Subcutaneous adipose tissue (tissue), 4 donors: Measurements from ENCODE around the gene RAI14. TPM values are rescaled to one million over a fixed set of nuclear protein-coding genes. Genes with fewer than 3 reads are reported as not detected.

Experiments
- CTCF ChIP-seq: fragments of 450-650 bp; IDR thresholded peaks from one replicate; pipeline ENCODE4 v1.5.1; 2016; ENCODE audit warnings: low read depth, mild to moderate bottlenecking, control low read depth, antibody characterized with exemption, moderate library complexity
- total RNA-seq, 4 donors: library from RNA; depleted of rRNA; stranded (reverse); fragments of >200 nt; gene quantifications; one replicate each; pipeline ENCODE4 v1.1.0, GENCODE V29; 2016

The RAI14 gene
- total RNA-seq, 4 donors from 2014 or later, result 8.6 to 25.0 (median 13.2) TPM

- TF ChIP-seq CTCF, result no peak
These were observed 132.9 kb downstream of the RAI14 start for GRCh38 chr5:34789021-34789531.

GRCh38 chr5:34789639-34790038 is 133.5 kb downstream of the RAI14 start:
- TF ChIP-seq CTCF, result no peak

- TF ChIP-seq CTCF, result no peak
These were observed 133.9 kb downstream of the RAI14 start for GRCh38 chr5:34790069-34790468.

GRCh38 chr5:34791761-34792244 is 135.7 kb downstream of the RAI14 start:
- no peak for TF ChIP-seq CTCF

GRCh38 chr5:34802834-34803563 is 146.9 kb downstream of the RAI14 start:
- TF ChIP-seq CTCF, result no peak

- TF ChIP-seq CTCF, result no peak
These were observed 148.0 kb downstream of the RAI14 start for GRCh38 chr5:34803974-34804732.

- no peak for TF ChIP-seq CTCF
These were observed 148.8 kb downstream of the RAI14 start for GRCh38 chr5:34804913-34805312.
